Panc1 (cell line): ENCODE measurements around the gene NPL.

Source experiments
- CTCF ChIP-seq: fragments of 450-650 bp; IDR thresholded peaks from 2 replicates; pipeline ENCODE4 v1.5.1; 2017; ENCODE audit warnings: mild to moderate bottlenecking
- POLR2AphosphoS5 ChIP-seq: IDR thresholded peaks from 2 replicates; pipeline ENCODE4 v1.6.1; 2012; ENCODE audit warnings: mild to moderate bottlenecking, low read depth, low read length, moderate library complexity
- REST ChIP-seq, 2 experiments: IDR thresholded peaks; 2 replicates each; pipeline ENCODE4 v1.6.1; 2011 to 2012; ENCODE audit warnings: low read depth in 2 of 2, control low read depth in 1 of 2, low read length in 1 of 2, mild to moderate bottlenecking in 1 of 2, moderate library complexity in 1 of 2; ENCODE audit not compliant: insufficient read depth in 1 of 2
- TCF7L2 ChIP-seq: IDR thresholded peaks from 2 replicates; pipeline ENCODE4 v1.6.1; 2011; ENCODE audit warnings: mild to moderate bottlenecking, low read depth, low read length, inconsistent platforms

GRCh38 chr1:182794091-182794490, 4.5 kb downstream of the NPL start:
- TF ChIP-seq CTCF (no peak), POLR2AphosphoS5 (no peak), REST (IDR thresholded peaks at IDR 0.05; ENCODE audit: insufficient read depth in 1 of 2, low read depth in 2 of 2, low read length in 1 of 2) (no peak), TCF7L2 (no peak)
